H9 (cell line): ENCODE results near the gene SMARCAL1. TPM values are rescaled to one million over a fixed set of nuclear protein-coding genes. Genes with fewer than 3 reads are reported as not detected.

Source experiments
- DNase-seq: peaks from one replicate; pipeline ENCODE4 v3.0.0-alpha.2; 2017
- H2AFZ ChIP-seq: one replicate; pipeline ENCODE4 v1.6.1; 2013; ENCODE audit warnings: mild to moderate bottlenecking, low read length, control low read depth, moderate library complexity
- H2AK5ac ChIP-seq: 2 replicates; pipeline ENCODE4 v1.6.1; 2013; ENCODE audit warnings: low read length, control low read depth, mixed read lengths; ENCODE audit not compliant: insufficient read length
- H2BK120ac ChIP-seq: one replicate; pipeline ENCODE4 v1.6.1; 2013; ENCODE audit warnings: low read depth, mild to moderate bottlenecking, low read length, control low read depth, inconsistent platforms; ENCODE audit not compliant: poor library complexity, severe bottlenecking
- H2BK12ac ChIP-seq: 2 replicates; pipeline ENCODE4 v1.6.1; 2013; ENCODE audit warnings: low read length, control low read depth, mixed read lengths, low read depth; ENCODE audit not compliant: insufficient read length
- H2BK15ac ChIP-seq: 2 replicates; pipeline ENCODE4 v1.6.1; 2013; ENCODE audit warnings: low read depth, low read length, control low read depth
- H2BK20ac ChIP-seq: one replicate; pipeline ENCODE4 v1.6.1; 2013; ENCODE audit warnings: low read depth, mild to moderate bottlenecking, low read length, control low read depth, inconsistent platforms; ENCODE audit not compliant: poor library complexity, severe bottlenecking
- H2BK5ac ChIP-seq: 2 replicates; pipeline ENCODE4 v1.6.1; 2013; ENCODE audit warnings: low read length, control low read depth, mixed read lengths; ENCODE audit not compliant: insufficient read length
- H3K14ac ChIP-seq: 2 replicates; pipeline ENCODE4 v1.6.1; 2013; ENCODE audit warnings: low read length, control low read depth; ENCODE audit not compliant: insufficient read depth
- H3K18ac ChIP-seq: 2 replicates; pipeline ENCODE4 v1.6.1; 2013; ENCODE audit warnings: low read depth, mild to moderate bottlenecking, mixed read lengths, low read length, control low read depth; ENCODE audit not compliant: insufficient read length
- H3K23ac ChIP-seq: 2 replicates; pipeline ENCODE4 v1.6.1; 2013; ENCODE audit warnings: low read length, control low read depth, mixed read lengths, low read depth; ENCODE audit not compliant: insufficient read length
- H3K23me2 ChIP-seq: 2 replicates; pipeline ENCODE4 v1.6.1; 2013; ENCODE audit warnings: low read depth, mild to moderate bottlenecking, mixed read lengths, low read length, control low read depth; ENCODE audit not compliant: insufficient read length, poor library complexity, severe bottlenecking
- H3K27ac ChIP-seq: 2 replicates; pipeline ENCODE4 v1.5.1; 2013; ENCODE audit warnings: low read length, control low read depth, mixed read lengths, low read depth; ENCODE audit not compliant: insufficient read length
- H3K27me3 ChIP-seq: 2 replicates; pipeline ENCODE4 v1.6.1; 2013; ENCODE audit warnings: low read length, control low read depth, inconsistent platforms; ENCODE audit not compliant: insufficient read depth
- H3K4ac ChIP-seq: 2 replicates; pipeline ENCODE4 v1.6.1; 2013; ENCODE audit warnings: low read depth, mild to moderate bottlenecking, control low read depth, inconsistent platforms, low read length, moderate library complexity
- H3K4me1 ChIP-seq: 2 replicates; pipeline ENCODE4 v1.6.1; 2013; ENCODE audit warnings: low read length, control low read depth, inconsistent platforms; ENCODE audit not compliant: insufficient read depth
- H3K4me2 ChIP-seq: 2 replicates; pipeline ENCODE4 v1.6.1; 2013; ENCODE audit warnings: low read length, control low read depth, mixed read lengths; ENCODE audit not compliant: insufficient read length, insufficient read depth
- H3K56ac ChIP-seq: 2 replicates; pipeline ENCODE4 v1.6.1; 2013; ENCODE audit warnings: low read depth, mild to moderate bottlenecking, mixed read lengths, low read length, control low read depth; ENCODE audit not compliant: insufficient read length
- H3K79me1 ChIP-seq: 2 replicates; pipeline ENCODE4 v1.6.1; 2013; ENCODE audit warnings: low read depth, mild to moderate bottlenecking, moderate library complexity, low read length, control low read depth, inconsistent platforms; ENCODE audit not compliant: insufficient read depth, poor library complexity, severe bottlenecking
- H3K79me2 ChIP-seq: 2 replicates; pipeline ENCODE4 v1.6.1; 2013; ENCODE audit warnings: low read length, control low read depth, inconsistent platforms; ENCODE audit not compliant: insufficient read depth
- H3K9ac ChIP-seq: 2 replicates; pipeline ENCODE4 v1.6.1; 2013; ENCODE audit warnings: low read length, control low read depth, mixed read lengths; ENCODE audit not compliant: insufficient read length; ENCODE audit errors: extremely low read depth
- H3K9me3 ChIP-seq: one replicate; pipeline ENCODE4 v1.6.1; 2013; ENCODE audit warnings: low read depth, low read length, inconsistent platforms; ENCODE audit not compliant: control insufficient read depth
- H3T11ph ChIP-seq: one replicate; pipeline ENCODE4 v1.6.1; 2013; ENCODE audit warnings: mild to moderate bottlenecking, low read length, control low read depth, inconsistent platforms
- H4K20me1 ChIP-seq: one replicate; pipeline ENCODE4 v1.6.1; 2013; ENCODE audit not compliant: control insufficient read depth, insufficient read length, insufficient read depth
- H4K5ac ChIP-seq: 2 replicates; pipeline ENCODE4 v1.6.1; 2013; ENCODE audit warnings: low read depth, mild to moderate bottlenecking, mixed read lengths, low read length, control low read depth; ENCODE audit not compliant: insufficient read length
- H4K8ac ChIP-seq: replicated peaks from 2 replicates; pipeline ENCODE4 v1.6.1; 2013; ENCODE audit warnings: low read length, control low read depth, mixed read lengths, low read depth; ENCODE audit not compliant: insufficient read length
- H4K91ac ChIP-seq: 2 replicates; pipeline ENCODE4 v1.6.1; 2013; ENCODE audit warnings: low read depth, mild to moderate bottlenecking, moderate library complexity, mixed read lengths, low read length, control low read depth; ENCODE audit not compliant: insufficient read length
- H3K27ac Mint-ChIP-seq, 3 experiments: 2 replicates in 2 of 3; 3 replicates in 1 of 3; pipeline ENCODE4 v1.8.0; 2020 to 2021; ENCODE audit warnings: mixed read lengths in 3 of 3, mild to moderate bottlenecking in 1 of 3, moderate library complexity in 1 of 3
- H3K27me3 Mint-ChIP-seq: 2 replicates; pipeline ENCODE4 v1.8.0; 2021; ENCODE audit warnings: low read depth, mild to moderate bottlenecking, moderate library complexity, mixed read lengths
- H3K36me3 Mint-ChIP-seq, 3 experiments: 2 replicates in 2 of 3; 3 replicates in 1 of 3; pipeline ENCODE4 v1.8.0; 2020 to 2021; ENCODE audit warnings: low read depth in 3 of 3, mixed read lengths in 3 of 3; ENCODE audit not compliant: insufficient read depth in 1 of 3
- H3K4me1 Mint-ChIP-seq, 2 experiments: 2 replicates each; pipeline ENCODE4 v1.8.0; 2020; ENCODE audit warnings: mixed read lengths in 2 of 2
- H3K4me3 Mint-ChIP-seq, 2 experiments: 2 replicates in 1 of 2; 3 replicates in 1 of 2; pipeline ENCODE4 v1.8.0; 2020 to 2021; ENCODE audit warnings: mild to moderate bottlenecking in 2 of 2, mixed read lengths in 2 of 2, moderate library complexity in 1 of 2
- H3K9me3 Mint-ChIP-seq, 2 experiments: 2 replicates in 1 of 2; 3 replicates in 1 of 2; pipeline ENCODE4 v1.8.0; 2020; ENCODE audit warnings: mild to moderate bottlenecking in 2 of 2, mixed read lengths in 2 of 2, moderate library complexity in 1 of 2
- total RNA-seq: library from RNA; stranded (reverse); gene quantifications from 2 replicates; pipeline ENCODE4 v1.2.1, GENCODE V29; 2021
- TF ChIP-seq, protein P1 (sequence below): fragments of 200-600 bp; sonication (generic); conservative IDR thresholded peaks from 3 replicates; pipeline ENCODE4 v1.8.0; 2021; ENCODE audit warnings: antibody characterized with exemption, mild to moderate bottlenecking

The SMARCAL1 gene
- total RNA-seq, 1 experiment from 2014 or later: 16.5 TPM

DNA sequence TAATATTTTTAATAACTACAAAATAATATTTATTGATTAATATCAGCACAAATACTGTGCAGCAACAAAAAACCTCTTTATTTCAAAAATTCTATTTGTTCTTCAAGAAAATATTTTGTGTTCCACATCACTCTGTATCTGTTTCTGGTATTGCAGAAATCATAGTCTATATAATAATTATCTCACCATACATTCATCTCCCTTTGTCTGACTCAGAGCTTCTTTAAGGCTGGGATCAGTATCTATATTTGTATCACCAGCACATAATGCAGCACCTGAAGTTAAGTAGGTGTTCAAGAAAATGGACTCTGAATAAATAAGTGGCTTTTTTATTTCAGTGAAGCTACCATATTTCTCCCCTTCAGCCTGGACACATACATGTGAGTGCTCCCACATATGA, 38.4 kb upstream of the SMARCAL1 start:
- Histone ChIP-seq H3K79me2 (no peaks in the 10 kb centered on the region), H4K8ac (no peak overlapping the region), H3K56ac (no peak overlapping the region), H3K4me2 (no peak overlapping the region), H3K9ac (no peak overlapping the region), H3K14ac (no peak overlapping the region), H2AK5ac (no peak overlapping the region), H2BK120ac (no peak overlapping the region), H3K23ac (no peak overlapping the region), H3K4ac (no peak overlapping the region), H4K5ac (no peak overlapping the region), H2AFZ (no peak overlapping the region), H2BK20ac (no peak overlapping the region), H3K27me3 (peaks cover 6% of the 10 kb centered on the region; the same call in 1 of the 2 replicates), H4K91ac (no peak overlapping the region), H2BK5ac (no peak overlapping the region), H3K79me1 (no peaks in the 10 kb centered on the region), H3K23me2 (peaks cover 20% of the 10 kb centered on the region), H3K27ac (no peak overlapping the region), H3T11ph (no peak overlapping the region), H3K18ac (no peak overlapping the region), H4K20me1 (no peaks in the 10 kb centered on the region), H2BK12ac (no peak overlapping the region), H2BK15ac (no peak overlapping the region), H3K9me3 (no peaks in the 10 kb centered on the region), H3K4me1 (peaks cover 5% of the 10 kb centered on the region; the same call in 1 of the 2 replicates)
- Mint-ChIP-seq H3K36me3 (no peaks in the 10 kb centered on the region), H3K9me3 (no peaks in the 10 kb centered on the region), H3K27ac (no peak overlapping the region), H3K4me3 (no peak overlapping the region), H3K27me3 (peaks cover 64% of the 10 kb centered on the region), H3K4me1 (peaks cover 18 to 21% of the 10 kb centered on the region in 2 experiments)
- TF ChIP-seq, protein P1, sequence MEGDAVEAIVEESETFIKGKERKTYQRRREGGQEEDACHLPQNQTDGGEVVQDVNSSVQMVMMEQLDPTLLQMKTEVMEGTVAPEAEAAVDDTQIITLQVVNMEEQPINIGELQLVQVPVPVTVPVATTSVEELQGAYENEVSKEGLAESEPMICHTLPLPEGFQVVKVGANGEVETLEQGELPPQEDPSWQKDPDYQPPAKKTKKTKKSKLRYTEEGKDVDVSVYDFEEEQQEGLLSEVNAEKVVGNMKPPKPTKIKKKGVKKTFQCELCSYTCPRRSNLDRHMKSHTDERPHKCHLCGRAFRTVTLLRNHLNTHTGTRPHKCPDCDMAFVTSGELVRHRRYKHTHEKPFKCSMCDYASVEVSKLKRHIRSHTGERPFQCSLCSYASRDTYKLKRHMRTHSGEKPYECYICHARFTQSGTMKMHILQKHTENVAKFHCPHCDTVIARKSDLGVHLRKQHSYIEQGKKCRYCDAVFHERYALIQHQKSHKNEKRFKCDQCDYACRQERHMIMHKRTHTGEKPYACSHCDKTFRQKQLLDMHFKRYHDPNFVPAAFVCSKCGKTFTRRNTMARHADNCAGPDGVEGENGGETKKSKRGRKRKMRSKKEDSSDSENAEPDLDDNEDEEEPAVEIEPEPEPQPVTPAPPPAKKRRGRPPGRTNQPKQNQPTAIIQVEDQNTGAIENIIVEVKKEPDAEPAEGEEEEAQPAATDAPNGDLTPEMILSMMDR: no peak
- no peak for DNase-seq
